ENCODE results near the gene CATSPERE.
"Not testable (repeated sequence)": the region's sequence is repeated elsewhere in the genome, so short reads cannot be mapped to it uniquely, and the experiment has no call there.

CATSPERE gene

DNA sequence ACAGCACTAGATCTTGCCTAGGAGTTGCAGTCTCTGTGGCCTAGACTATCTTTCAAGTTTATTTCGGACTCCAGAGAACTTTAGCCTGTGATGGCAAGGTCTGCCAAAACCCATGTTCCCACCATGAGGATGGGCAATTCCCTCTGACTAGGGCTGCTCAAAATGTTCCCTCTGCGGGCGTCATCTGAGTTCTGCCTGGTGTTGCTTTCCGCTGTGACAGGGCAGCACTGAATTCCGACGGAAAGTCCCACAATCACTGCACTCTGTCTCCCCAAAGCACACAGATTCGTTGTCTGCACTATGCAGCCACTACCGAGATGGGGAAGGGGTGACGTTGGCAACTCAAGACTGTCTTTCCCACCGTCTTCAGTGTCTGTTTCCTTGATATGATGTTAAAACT lies 75.2 kb downstream of the CATSPERE start:
- H3K36me3 ChIP-seq (ENCODE audit: control insufficient read depth, insufficient read depth, low read length): no peaks in the 10 kb centered on the region
- H3K4me3 ChIP-seq (ENCODE audit: low read length): no peak overlapping the region
- no peaks in the 10 kb centered on the region for H3K4me1 ChIP-seq (ENCODE audit: control insufficient read depth, insufficient read depth, low read length)
- no CpG with 5 or more reads among the region's 10 CpGs for WGBS (ENCODE audit: insufficient coverage, insufficient read length)
- H3K27ac ChIP-seq (ENCODE audit: low read length): no peak overlapping the region
- DNase-seq (ENCODE audit: low read depth, low spot score): no peak
- H3K9me3 ChIP-seq (ENCODE audit: control insufficient read depth, insufficient read depth, low read length): no peaks in the 10 kb centered on the region
- no peaks in the 10 kb centered on the region for H3K27me3 ChIP-seq (ENCODE audit: control insufficient read depth, insufficient read depth, low read length)

- Histone ChIP-seq H3K9me3 (ENCODE audit: control insufficient read depth, insufficient read depth, low read length) (peaks cover 1% of the 10 kb centered on the region; the same call in 1 of the 2 replicates), H3K27ac (ENCODE audit: low read length) (no peak overlapping the region), H3K4me1 (ENCODE audit: control insufficient read depth, insufficient read depth, low read length) (no peaks in the 10 kb centered on the region), H3K36me3 (ENCODE audit: control insufficient read depth, insufficient read depth, low read length) (no peaks in the 10 kb centered on the region), H3K27me3 (ENCODE audit: control insufficient read depth, insufficient read depth, low read length) (no peaks in the 10 kb centered on the region), H3K4me3 (ENCODE audit: low read length) (no peak overlapping the region)
- no CpG with 5 or more reads among the region's 1 CpG for WGBS (ENCODE audit: insufficient coverage, insufficient read length)
- no peak for DNase-seq (ENCODE audit: low read depth, low spot score)
Observed at GRCh38 chr1:244545511-244545910, 84.4 kb downstream of the CATSPERE start.

- DNase-seq (ENCODE audit: low read depth, low spot score): no peak
- no CpG with 5 or more reads among the region's 2 CpGs for WGBS (ENCODE audit: insufficient coverage, insufficient read length)
Observed at GRCh38 chr1:244548558-244549115, 87.6 kb downstream of the CATSPERE start.

DNA sequence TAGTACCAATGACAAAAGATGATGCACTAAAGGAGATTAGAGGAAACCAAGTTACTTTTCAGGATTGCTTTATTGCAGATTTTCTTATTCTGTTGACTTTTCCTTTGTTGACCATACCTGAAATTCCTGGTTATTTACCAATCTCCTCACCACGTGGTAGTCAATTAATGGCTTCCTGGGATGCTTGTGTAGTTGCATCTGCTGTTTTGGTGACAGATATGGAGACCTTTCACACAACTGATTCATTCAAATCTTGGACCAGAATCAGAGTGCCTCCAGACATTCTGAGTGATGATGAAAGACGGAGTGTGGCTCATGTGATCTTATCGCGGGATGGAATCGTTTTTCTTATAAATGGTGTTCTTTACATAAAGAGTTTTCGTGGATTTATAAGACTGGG lies 91.3 kb downstream of the CATSPERE start:
- Histone ChIP-seq H3K4me3 (ENCODE audit: low read length) (no peak overlapping the region), H3K9me3 (ENCODE audit: control insufficient read depth, insufficient read depth, low read length) (no peaks in the 10 kb centered on the region), H3K4me1 (ENCODE audit: control insufficient read depth, insufficient read depth, low read length) (no peaks in the 10 kb centered on the region), H3K36me3 (ENCODE audit: control insufficient read depth, insufficient read depth, low read length) (no peaks in the 10 kb centered on the region), H3K27ac (ENCODE audit: low read length) (no peak overlapping the region), H3K27me3 (ENCODE audit: control insufficient read depth, insufficient read depth, low read length) (no peaks in the 10 kb centered on the region)
- no CpG with 5 or more reads among the region's 6 CpGs for WGBS (ENCODE audit: insufficient coverage, insufficient read length)
- no peak for DNase-seq (ENCODE audit: low read depth, low spot score)

More at GRCh38 chr1:244548558-244549115, 87.6 kb downstream of the CATSPERE start:
- Histone ChIP-seq H3K9me3 (ENCODE audit: control insufficient read depth, insufficient read depth, low read length) (peaks cover 1% of the 10 kb centered on the region; the same call in 1 of the 2 replicates), H3K4me1 (ENCODE audit: control insufficient read depth, insufficient read depth, low read length) (no peaks in the 10 kb centered on the region), H3K36me3 (ENCODE audit: control insufficient read depth, insufficient read depth, low read length) (no peaks in the 10 kb centered on the region), H3K27me3 (ENCODE audit: control insufficient read depth, insufficient read depth, low read length) (no peaks in the 10 kb centered on the region), H3K27ac (ENCODE audit: low read length) (no peak overlapping the region), H3K4me3 (ENCODE audit: low read length) (no peak overlapping the region)

- DNase-seq (ENCODE audit: low read depth, low spot score): no peak
- no peaks in the 10 kb centered on the region for H3K27me3 ChIP-seq (ENCODE audit: control insufficient read depth, insufficient read depth, low read length)
- no peak overlapping the region for H3K27ac ChIP-seq (ENCODE audit: low read length)
- H3K9me3 ChIP-seq (ENCODE audit: control insufficient read depth, insufficient read depth, low read length): no peaks in the 10 kb centered on the region
- no peak overlapping the region for H3K4me3 ChIP-seq (ENCODE audit: low read length)
- H3K36me3 ChIP-seq (ENCODE audit: control insufficient read depth, insufficient read depth, low read length): no peaks in the 10 kb centered on the region
- no peaks in the 10 kb centered on the region for H3K4me1 ChIP-seq (ENCODE audit: control insufficient read depth, insufficient read depth, low read length)
- no CpG with 5 or more reads among the region's 1 CpG for WGBS (ENCODE audit: insufficient coverage, insufficient read length)
Observed at GRCh38 chr1:244556263-244556662, 95.2 kb downstream of the CATSPERE start.

GRCh38 chr1:244557565-244557964 lies 96.5 kb downstream of the CATSPERE start:
- no CpG with 5 or more reads among the region's 1 CpG for WGBS (ENCODE audit: insufficient coverage, insufficient read length)
- Histone ChIP-seq H3K4me1 (ENCODE audit: control insufficient read depth, insufficient read depth, low read length) (no peaks in the 10 kb centered on the region), H3K36me3 (ENCODE audit: control insufficient read depth, insufficient read depth, low read length) (no peaks in the 10 kb centered on the region), H3K27ac (ENCODE audit: low read length) (no peak overlapping the region), H3K9me3 (ENCODE audit: control insufficient read depth, insufficient read depth, low read length) (no peaks in the 10 kb centered on the region), H3K4me3 (ENCODE audit: low read length) (no peak overlapping the region), H3K27me3 (ENCODE audit: control insufficient read depth, insufficient read depth, low read length) (no peaks in the 10 kb centered on the region)
- DNase-seq (ENCODE audit: low read depth, low spot score): no peak

GRCh38 chr1:244559561-244559960 lies 98.5 kb downstream of the CATSPERE start:
- H3K9me3 ChIP-seq (ENCODE audit: control insufficient read depth, insufficient read depth, low read length): no peaks in the 10 kb centered on the region
- DNase-seq (ENCODE audit: low read depth, low spot score): no peak
- no peak overlapping the region for H3K4me3 ChIP-seq (ENCODE audit: low read length)
- no CpG with 5 or more reads among the region's 1 CpG for WGBS (ENCODE audit: insufficient coverage, insufficient read length)
- H3K27ac ChIP-seq (ENCODE audit: low read length): no peak overlapping the region
- no peaks in the 10 kb centered on the region for H3K4me1 ChIP-seq (ENCODE audit: control insufficient read depth, insufficient read depth, low read length)
- H3K36me3 ChIP-seq (ENCODE audit: control insufficient read depth, insufficient read depth, low read length): no peaks in the 10 kb centered on the region
- no peaks in the 10 kb centered on the region for H3K27me3 ChIP-seq (ENCODE audit: control insufficient read depth, insufficient read depth, low read length)

DNA sequence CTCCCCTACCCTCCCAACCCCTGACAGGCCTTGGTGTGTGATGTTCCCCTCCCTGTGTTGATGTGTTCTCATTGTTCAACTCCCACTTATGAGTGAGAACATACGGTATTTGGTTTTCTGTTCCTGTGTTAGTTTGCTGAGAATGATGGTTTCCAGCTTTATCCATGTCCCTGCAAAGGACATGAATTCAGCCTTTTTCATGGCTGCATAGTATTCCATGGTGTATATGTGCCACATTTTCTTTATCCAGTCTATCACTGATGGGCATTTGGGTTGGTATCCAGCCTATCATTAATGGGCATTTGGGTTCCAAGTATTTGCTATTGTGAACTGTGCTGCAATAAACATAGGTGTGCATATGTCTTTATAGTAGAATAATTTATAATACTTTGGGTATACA lies 101.8 kb downstream of the CATSPERE start:
- WGBS (ENCODE audit: insufficient coverage, insufficient read length): no CpG with 5 or more reads among the region's 1 CpG

DNA sequence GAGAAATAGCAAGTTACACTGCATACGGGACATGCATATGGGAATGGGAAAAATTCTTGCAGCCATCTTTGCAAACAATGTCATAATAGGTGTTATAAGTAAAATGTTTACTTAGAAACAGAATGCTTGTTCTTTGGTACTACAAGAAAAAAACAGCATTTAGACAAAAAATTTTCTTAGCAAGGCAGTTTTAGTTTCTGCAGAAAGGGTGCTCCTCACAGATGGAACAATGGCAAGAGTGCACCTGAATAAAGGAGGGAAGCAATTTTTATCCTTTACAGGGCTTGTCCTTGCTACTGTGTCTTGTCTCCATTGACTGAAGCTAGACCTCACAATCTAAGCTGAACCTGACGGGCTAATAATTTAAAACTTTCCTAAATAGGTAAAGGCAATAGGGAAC lies 112.7 kb downstream of the CATSPERE start:
- H3K4me3 ChIP-seq (ENCODE audit: low read length): no peak overlapping the region
- H3K27ac ChIP-seq (ENCODE audit: low read length): no peak overlapping the region
- no peaks in the 10 kb centered on the region for H3K36me3 ChIP-seq (ENCODE audit: control insufficient read depth, insufficient read depth, low read length)
- no peak for DNase-seq (ENCODE audit: low read depth, low spot score)
- H3K9me3 ChIP-seq (ENCODE audit: control insufficient read depth, insufficient read depth, low read length): peaks cover 2% of the 10 kb centered on the region
- H3K27me3 ChIP-seq (ENCODE audit: control insufficient read depth, insufficient read depth, low read length): no peaks in the 10 kb centered on the region
- no CpG with 5 or more reads among the region's 2 CpGs for WGBS (ENCODE audit: insufficient coverage, insufficient read length)
- no peaks in the 10 kb centered on the region for H3K4me1 ChIP-seq (ENCODE audit: control insufficient read depth, insufficient read depth, low read length)

More for the DNA sequence above, 101.8 kb downstream of the CATSPERE start:
- H3K4me3 ChIP-seq (ENCODE audit: low read length); H3K27ac ChIP-seq (ENCODE audit: low read length); H3K27me3 ChIP-seq (ENCODE audit: control insufficient read depth, insufficient read depth, low read length); H3K4me1 ChIP-seq (ENCODE audit: control insufficient read depth, insufficient read depth, low read length); H3K9me3 ChIP-seq (ENCODE audit: control insufficient read depth, insufficient read depth, low read length); H3K36me3 ChIP-seq (ENCODE audit: control insufficient read depth, insufficient read depth, low read length); DNase-seq (ENCODE audit: low read depth, low spot score): not testable (repeated sequence)

GRCh38 chr1:244576259-244576892 lies 115.3 kb downstream of the CATSPERE start:
- DNase-seq (ENCODE audit: low read depth, low spot score): no peak
- Histone ChIP-seq H3K9me3 (ENCODE audit: control insufficient read depth, insufficient read depth, low read length) (peaks cover 2% of the 10 kb centered on the region), H3K27ac (ENCODE audit: low read length) (no peak overlapping the region), H3K4me3 (ENCODE audit: low read length) (no peak overlapping the region), H3K27me3 (ENCODE audit: control insufficient read depth, insufficient read depth, low read length) (no peaks in the 10 kb centered on the region), H3K36me3 (ENCODE audit: control insufficient read depth, insufficient read depth, low read length) (no peaks in the 10 kb centered on the region), H3K4me1 (ENCODE audit: control insufficient read depth, insufficient read depth, low read length) (no peaks in the 10 kb centered on the region)
- no CpG with 5 or more reads among the region's 3 CpGs for WGBS (ENCODE audit: insufficient coverage, insufficient read length)

GRCh38 chr1:244578205-244578604 lies 117.1 kb downstream of the CATSPERE start:
- DNase-seq (ENCODE audit: low read depth, low spot score); H3K27ac ChIP-seq (ENCODE audit: low read length); H3K27me3 ChIP-seq (ENCODE audit: control insufficient read depth, insufficient read depth, low read length); H3K4me1 ChIP-seq (ENCODE audit: control insufficient read depth, insufficient read depth, low read length); H3K4me3 ChIP-seq (ENCODE audit: low read length); H3K36me3 ChIP-seq (ENCODE audit: control insufficient read depth, insufficient read depth, low read length); H3K9me3 ChIP-seq (ENCODE audit: control insufficient read depth, insufficient read depth, low read length): not testable (repeated sequence)
- no CpG with 5 or more reads among the region's 7 CpGs for WGBS (ENCODE audit: insufficient coverage, insufficient read length)

All from iPS DF 6.9 (cell line).